Karpas-422 (cell line): ENCODE measurements around the gene PLD5. TPM values are rescaled to one million over a fixed set of nuclear protein-coding genes. Genes with fewer than 3 reads are reported as not detected.
"Not testable (repeated sequence)": the region's sequence is repeated elsewhere in the genome, so short reads cannot be mapped to it uniquely, and the experiment has no call there.

Experiments used
- DNase-seq: peaks from one replicate; pipeline ENCODE4 v3.0.0-alpha.2; 2015
- H2AFZ ChIP-seq: fragments of 200-600 bp; sonication (generic); 2 replicates; pipeline ENCODE4 v1.6.1; 2014; ENCODE audit warnings: antibody characterized with exemption, low read length, mixed read lengths
- H3K27ac ChIP-seq: fragments of 200-600 bp; sonication (generic); 2 replicates; pipeline ENCODE4 v1.5.1; 2014; ENCODE audit warnings: mild to moderate bottlenecking, low read length, moderate library complexity
- H3K27me3 ChIP-seq: fragments of 200-600 bp; sonication (generic); 2 replicates; pipeline ENCODE4 v1.6.1; 2014; ENCODE audit warnings: low read length, mixed read lengths
- H3K36me3 ChIP-seq: fragments of 200-600 bp; sonication (generic); 2 replicates; pipeline ENCODE4 v1.6.1; 2014; ENCODE audit warnings: low read length, mixed read lengths; ENCODE audit not compliant: insufficient read depth
- H3K4me1 ChIP-seq: fragments of 200-600 bp; sonication (generic); 2 replicates; pipeline ENCODE4 v1.6.1; 2014; ENCODE audit warnings: mild to moderate bottlenecking, low read length, mixed read lengths
- H3K4me2 ChIP-seq: fragments of 200-600 bp; sonication (generic); 2 replicates; pipeline ENCODE4 v1.6.1; 2014; ENCODE audit warnings: low read length, low read depth, mild to moderate bottlenecking; ENCODE audit not compliant: poor library complexity, severe bottlenecking
- H3K4me3 ChIP-seq: fragments of 200-600 bp; sonication (generic); 2 replicates; pipeline ENCODE4 v1.5.1; 2014; ENCODE audit warnings: mild to moderate bottlenecking, antibody characterized with exemption, low read length, mixed read lengths
- H3K79me2 ChIP-seq: fragments of 200-600 bp; sonication (generic); 2 replicates; pipeline ENCODE4 v1.6.1; 2014; ENCODE audit warnings: mild to moderate bottlenecking, low read length, mixed read lengths
- H3K9ac ChIP-seq: fragments of 200-600 bp; sonication (generic); 2 replicates; pipeline ENCODE4 v1.6.0; 2014; ENCODE audit warnings: low read length
- H3K9me2 ChIP-seq: fragments of 200-600 bp; sonication (generic), shearing (Covaris generic); replicated peaks from 2 replicates; pipeline ENCODE4 v1.6.0; 2014; ENCODE audit warnings: mild to moderate bottlenecking, low read length, moderate library complexity; ENCODE audit not compliant: insufficient read depth
- H3K9me3 ChIP-seq: fragments of 300-700, 200-600 bp; sonication (generic); 2 replicates; pipeline ENCODE4 v1.6.1; 2014; ENCODE audit warnings: low read length, mixed read lengths
- H4K20me1 ChIP-seq: fragments of 200-600 bp; sonication (generic); 2 replicates; pipeline ENCODE4 v1.6.1; 2014; ENCODE audit warnings: mild to moderate bottlenecking, antibody characterized with exemption, low read length, low read depth; ENCODE audit not compliant: insufficient read depth
- total RNA-seq: library from RNA; depleted of rRNA; stranded (reverse); fragments of >200 nt; shearing (Covaris generic); gene quantifications from 2 replicates; pipeline ENCODE4 v1.2.3, GENCODE V29; 2014; ENCODE audit warnings: low replicate concordance

The PLD5 gene
- total RNA-seq, 1 experiment from 2014 or later = not detected

DNA sequence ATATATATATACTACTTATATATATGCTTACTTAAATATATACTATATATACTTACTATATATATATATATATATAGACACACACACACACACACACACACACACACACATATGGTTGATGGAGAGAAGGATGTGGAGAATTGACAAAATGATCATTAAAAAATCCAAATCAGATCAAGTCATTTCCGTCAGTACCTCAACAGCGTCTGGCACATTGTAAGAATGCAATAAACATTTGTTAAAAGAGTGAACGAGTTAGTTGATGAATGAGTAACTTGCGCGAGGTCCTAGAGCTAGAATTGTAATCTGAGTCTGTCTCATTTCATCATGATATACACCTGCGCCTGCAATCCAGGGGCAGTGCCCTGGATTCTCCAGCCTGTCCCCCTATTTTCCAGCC is 282.6 kb downstream of the PLD5 start:
- H3K36me3 ChIP-seq = no peaks in the 10 kb centered on the region
- H4K20me1 ChIP-seq = no peaks in the 10 kb centered on the region
- H3K4me1 ChIP-seq = no peaks in the 10 kb centered on the region
- no peaks in the 10 kb centered on the region for H3K9me2 ChIP-seq
- H3K79me2 ChIP-seq = no peaks in the 10 kb centered on the region
- no peak for DNase-seq
- no peak overlapping the region for H3K27ac ChIP-seq
- H3K4me2 ChIP-seq = no peak overlapping the region
- H3K4me3 ChIP-seq = no peak overlapping the region
- no peak overlapping the region for H2AFZ ChIP-seq
- H3K27me3 ChIP-seq = 0 out of 2 replicates have a peak, but pooled peaks cover 2% of the 10 kb centered on the region
- H3K9ac ChIP-seq = no peak overlapping the region
- no peaks in the 10 kb centered on the region for H3K9me3 ChIP-seq

DNA sequence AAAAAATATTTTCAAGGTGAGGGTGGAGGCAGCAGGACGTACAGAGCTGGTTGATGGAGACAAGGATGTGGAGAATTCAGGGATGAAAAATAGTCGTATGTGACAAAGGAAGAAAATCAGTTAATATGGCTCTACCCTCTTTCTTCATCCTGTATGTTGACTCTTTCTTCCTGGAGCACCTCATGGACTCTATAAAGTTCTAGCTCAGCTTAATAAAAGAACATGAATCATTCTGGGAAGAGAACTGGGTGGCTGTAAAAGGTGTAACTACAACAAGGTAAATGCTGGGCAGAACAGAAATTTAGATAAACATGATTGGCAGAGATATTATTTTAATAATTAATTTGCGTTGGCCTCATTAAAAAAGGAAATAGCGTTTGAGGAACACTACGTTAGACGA is 283.8 kb downstream of the PLD5 start:
- H3K27me3 ChIP-seq = 0 out of 2 replicates have a peak, but pooled peaks cover 2% of the 10 kb centered on the region

DNA sequence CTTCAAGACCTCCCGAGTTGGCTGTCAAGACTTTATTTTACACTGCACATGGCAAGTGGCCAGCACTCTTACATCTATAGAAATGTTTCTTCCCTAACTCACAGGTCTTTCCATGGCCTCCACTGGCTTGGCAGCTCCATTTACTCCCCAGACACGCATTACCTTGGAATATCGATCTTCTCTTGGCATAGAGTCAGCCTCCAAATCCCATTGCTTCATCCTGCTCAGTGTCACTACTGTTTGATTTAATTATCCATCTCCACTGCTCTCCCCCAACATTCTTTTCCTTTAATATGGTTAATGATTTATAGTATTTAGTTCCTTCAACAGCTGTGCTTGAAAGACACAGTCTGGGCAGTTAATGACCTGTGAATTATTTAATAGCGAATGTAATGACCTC is 284.4 kb downstream of the PLD5 start:
- Histone ChIP-seq H3K9ac (no peak overlapping the region), H4K20me1 (no peaks in the 10 kb centered on the region), H3K4me1 (no peaks in the 10 kb centered on the region), H3K27ac (no peak overlapping the region), H3K36me3 (no peaks in the 10 kb centered on the region), H2AFZ (no peak overlapping the region), H3K9me3 (no peaks in the 10 kb centered on the region), H3K9me2 (no peaks in the 10 kb centered on the region), H3K79me2 (no peaks in the 10 kb centered on the region), H3K4me3 (no peak overlapping the region), H3K4me2 (no peak overlapping the region), H3K27me3 (0 out of 2 replicates have a peak, but pooled peaks cover 2% of the 10 kb centered on the region)
- no peak for DNase-seq

More for the DNA sequence above, 283.8 kb downstream of the PLD5 start:
- H3K9me3 ChIP-seq = no peaks in the 10 kb centered on the region
- no peak overlapping the region for H3K27ac ChIP-seq
- no peak for DNase-seq
- H3K4me2 ChIP-seq = no peak overlapping the region
- no peak overlapping the region for H3K9ac ChIP-seq
- H4K20me1 ChIP-seq = no peaks in the 10 kb centered on the region
- H3K79me2 ChIP-seq = no peaks in the 10 kb centered on the region
- H3K36me3 ChIP-seq = no peaks in the 10 kb centered on the region
- H2AFZ ChIP-seq = no peak overlapping the region
- H3K9me2 ChIP-seq = no peaks in the 10 kb centered on the region
- no peak overlapping the region for H3K4me3 ChIP-seq
- no peaks in the 10 kb centered on the region for H3K4me1 ChIP-seq

DNA sequence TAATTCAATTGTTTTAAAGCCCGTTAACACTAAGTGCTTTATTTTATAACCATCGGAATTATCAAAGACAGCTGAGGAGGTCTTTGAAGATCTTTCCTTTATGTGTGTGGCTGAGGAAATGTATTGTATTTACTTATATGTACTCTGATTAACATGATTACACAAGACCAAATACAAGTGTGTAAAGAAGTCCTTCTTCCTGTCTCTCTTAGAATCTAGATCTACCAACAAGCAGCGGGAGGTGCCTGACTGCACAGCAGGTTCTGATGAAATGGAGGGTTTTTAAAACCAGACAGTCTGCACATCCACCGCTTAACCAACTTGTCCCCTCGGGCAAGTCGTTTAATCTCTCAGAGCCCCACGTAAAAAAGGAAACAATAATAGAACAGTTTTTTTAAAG is 285.1 kb downstream of the PLD5 start:
- no peaks in the 10 kb centered on the region for H3K79me2 ChIP-seq
- no peak overlapping the region for H2AFZ ChIP-seq
- H3K9me2 ChIP-seq = no peaks in the 10 kb centered on the region
- no peak overlapping the region for H3K9ac ChIP-seq
- H3K4me2 ChIP-seq = no peak overlapping the region
- H3K4me3 ChIP-seq = no peak overlapping the region
- H4K20me1 ChIP-seq = no peaks in the 10 kb centered on the region
- H3K4me1 ChIP-seq = no peaks in the 10 kb centered on the region
- H3K36me3 ChIP-seq = no peaks in the 10 kb centered on the region
- H3K9me3 ChIP-seq = no peaks in the 10 kb centered on the region
- H3K27me3 ChIP-seq = 0 out of 2 replicates have a peak, but pooled peaks cover 2% of the 10 kb centered on the region
- no peak for DNase-seq
- no peak overlapping the region for H3K27ac ChIP-seq

DNA sequence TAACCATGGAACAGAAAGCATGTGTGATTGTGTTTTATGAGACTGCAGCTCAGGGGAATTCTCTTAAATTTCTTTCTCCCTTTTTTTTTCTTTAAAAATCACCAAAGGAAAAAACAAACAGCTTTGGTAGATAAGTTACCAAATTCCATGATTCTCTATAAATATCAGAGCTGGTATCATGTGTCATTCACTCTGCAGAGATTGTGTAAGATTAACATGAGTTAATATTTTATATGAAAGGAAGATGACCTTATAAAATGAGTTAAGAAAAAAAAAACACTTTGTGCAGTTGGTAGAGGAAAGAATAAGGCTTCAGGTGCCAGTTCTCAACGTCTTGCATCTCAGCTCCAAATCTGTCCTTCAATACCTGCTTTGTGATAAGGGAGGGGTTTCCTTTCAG is 287.4 kb downstream of the PLD5 start:
- Histone ChIP-seq H3K27me3 (no peaks in the 10 kb centered on the region), H3K36me3 (no peaks in the 10 kb centered on the region), H3K79me2 (no peaks in the 10 kb centered on the region), H3K9me3 (no peaks in the 10 kb centered on the region), H3K27ac (no peak overlapping the region), H3K9me2 (no peaks in the 10 kb centered on the region), H3K9ac (no peak overlapping the region), H3K4me3 (no peak overlapping the region), H3K4me1 (no peaks in the 10 kb centered on the region), H3K4me2 (no peak overlapping the region), H4K20me1 (no peaks in the 10 kb centered on the region), H2AFZ (no peak overlapping the region)
- no peak for DNase-seq

DNA sequence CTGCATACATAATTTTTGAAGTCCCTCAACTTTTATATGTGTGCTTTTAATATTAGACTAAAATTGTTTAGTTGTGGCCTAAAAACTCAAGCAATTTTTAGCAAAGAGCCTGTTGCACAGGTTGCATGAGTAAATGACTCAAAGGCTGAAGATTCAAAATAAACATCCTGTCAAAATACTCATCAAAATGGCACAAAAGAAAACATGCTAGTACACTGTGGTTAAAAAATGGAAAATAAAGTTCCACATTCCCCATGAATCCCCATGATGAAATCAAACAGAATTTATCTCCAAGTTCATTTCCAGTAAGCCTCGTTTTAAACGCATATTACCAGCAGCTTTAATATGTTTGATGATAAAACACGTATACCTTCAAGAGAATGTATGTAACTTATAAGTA is 295.5 kb downstream of the PLD5 start:
- Histone ChIP-seq H3K4me3 (no peak overlapping the region), H3K4me2 (no peak overlapping the region), H3K36me3 (no peaks in the 10 kb centered on the region), H4K20me1 (no peaks in the 10 kb centered on the region), H3K9me2 (no peaks in the 10 kb centered on the region), H3K27ac (no peak overlapping the region), H3K4me1 (no peaks in the 10 kb centered on the region), H3K27me3 (no peaks in the 10 kb centered on the region), H3K9ac (no peak overlapping the region), H2AFZ (no peak overlapping the region), H3K79me2 (no peaks in the 10 kb centered on the region), H3K9me3 (no peaks in the 10 kb centered on the region)
- no peak for DNase-seq

DNA sequence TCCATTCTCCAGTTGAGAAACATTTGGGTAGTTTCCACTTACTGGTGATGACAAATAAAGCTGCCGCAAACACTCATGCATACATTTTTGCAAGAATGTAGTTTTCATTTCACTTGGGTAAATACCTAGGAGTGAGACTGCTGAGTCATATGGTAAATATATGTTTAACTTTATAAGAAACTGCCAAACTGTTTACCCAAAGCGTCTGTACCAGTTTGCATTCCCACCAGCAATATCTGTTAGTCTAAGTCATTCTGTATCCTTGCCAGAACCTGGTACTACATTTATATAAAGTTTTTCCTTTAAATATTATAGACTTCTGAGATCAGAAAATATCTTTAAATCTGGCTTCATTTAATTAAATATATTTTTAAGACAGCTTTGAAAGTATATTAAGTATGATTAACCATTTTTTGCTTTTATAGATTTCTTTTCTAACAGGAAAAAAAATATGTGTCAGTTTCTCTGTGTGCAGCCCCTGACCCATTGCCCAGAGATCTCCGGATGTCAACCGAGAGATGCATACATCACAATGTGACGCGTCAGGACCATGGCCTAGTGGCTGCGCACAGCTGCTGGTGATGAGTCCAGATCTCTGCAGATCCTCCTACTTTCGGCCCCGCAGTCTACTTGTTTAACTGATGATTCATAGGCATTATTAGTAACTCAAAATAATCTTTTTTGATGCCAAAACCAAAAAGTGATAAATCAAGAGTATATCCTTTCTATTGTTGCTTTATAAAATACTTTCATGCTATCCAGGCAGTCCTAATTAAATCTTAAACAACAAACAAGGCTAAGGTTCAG is 298.5 kb downstream of the PLD5 start:
- Histone ChIP-seq H3K79me2 (no peaks in the 10 kb centered on the region), H3K27ac (no peak overlapping the region), H2AFZ (no peak overlapping the region), H3K36me3 (no peaks in the 10 kb centered on the region), H3K4me1 (no peaks in the 10 kb centered on the region), H4K20me1 (no peaks in the 10 kb centered on the region), H3K4me2 (no peak overlapping the region), H3K4me3 (no peak overlapping the region), H3K9me3 (no peaks in the 10 kb centered on the region), H3K27me3 (no peaks in the 10 kb centered on the region), H3K9ac (no peak overlapping the region), H3K9me2 (no peaks in the 10 kb centered on the region)
- DNase-seq = no peak

DNA sequence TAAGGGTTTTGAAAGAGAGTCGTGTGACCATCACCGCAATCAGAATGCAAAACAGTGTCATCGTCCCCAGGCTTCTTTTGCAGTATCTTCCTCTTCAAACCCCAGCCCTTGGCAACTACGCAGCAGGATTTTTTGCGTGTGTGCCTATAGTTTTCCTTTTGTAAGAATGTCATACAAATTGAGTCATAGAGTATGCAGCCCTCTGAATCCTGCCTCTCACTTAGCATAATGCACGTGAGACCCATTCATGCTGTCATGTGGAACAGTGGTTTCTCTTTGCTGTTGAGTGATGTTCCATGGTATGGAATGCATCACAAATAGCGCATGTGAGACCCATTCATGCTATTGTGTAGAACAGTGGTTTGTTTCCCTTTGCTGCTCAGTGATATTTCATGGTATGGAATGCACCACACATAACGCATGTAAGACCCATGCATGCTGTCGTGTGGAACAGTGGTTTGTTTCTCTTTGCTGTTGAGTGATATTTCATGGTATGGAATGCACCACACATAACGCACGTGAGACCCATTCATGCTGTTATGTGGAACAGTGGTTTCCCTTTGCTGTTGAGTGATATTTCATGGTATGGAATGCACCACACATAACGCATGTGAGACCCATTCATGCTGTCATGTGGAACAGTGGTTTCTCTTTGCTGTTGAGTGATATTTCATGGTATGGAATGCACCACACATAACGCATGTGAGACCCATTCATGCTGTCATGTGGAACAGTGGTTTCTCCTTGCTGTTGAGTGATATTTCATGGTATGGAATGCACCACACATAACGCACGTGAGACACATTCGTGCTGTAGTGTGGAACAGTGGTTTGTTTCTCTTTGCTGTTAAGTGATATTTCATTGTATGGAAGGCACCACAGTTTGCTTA is 299.4 kb downstream of the PLD5 start:
- not testable (repeated sequence) for H3K4me1 ChIP-seq, H2AFZ ChIP-seq, H3K4me2 ChIP-seq, H3K4me3 ChIP-seq, H3K9ac ChIP-seq, H3K9me3 ChIP-seq, H3K79me2 ChIP-seq, H3K36me3 ChIP-seq, H3K27me3 ChIP-seq, H3K27ac ChIP-seq, H3K9me2 ChIP-seq, H4K20me1 ChIP-seq, DNase-seq
